Fibroblast of lung (primary cell): ENCODE measurements around the gene AGAP1.

ENCODE experiments used
- EZH2 ChIP-seq: IDR thresholded peaks from 2 replicates; pipeline ENCODE4 v1.5.1; 2012; ENCODE audit warnings: low read length, control low read depth, mild to moderate bottlenecking; ENCODE audit errors: missing control alignments
- TF ChIP-seq, protein P1 (sequence below), 2 donors: IDR thresholded peaks in 1 of 2; conservative IDR thresholded peaks in 1 of 2; 1 replicate in 1 of 2; 2 replicates in 1 of 2; pipeline ENCODE4 v1.5.1; 2011 to 2012; ENCODE audit warnings: low read length in 2 of 2, control low read depth in 1 of 2, inconsistent platforms in 1 of 2, low read depth in 1 of 2, mild to moderate bottlenecking in 1 of 2

DNA sequence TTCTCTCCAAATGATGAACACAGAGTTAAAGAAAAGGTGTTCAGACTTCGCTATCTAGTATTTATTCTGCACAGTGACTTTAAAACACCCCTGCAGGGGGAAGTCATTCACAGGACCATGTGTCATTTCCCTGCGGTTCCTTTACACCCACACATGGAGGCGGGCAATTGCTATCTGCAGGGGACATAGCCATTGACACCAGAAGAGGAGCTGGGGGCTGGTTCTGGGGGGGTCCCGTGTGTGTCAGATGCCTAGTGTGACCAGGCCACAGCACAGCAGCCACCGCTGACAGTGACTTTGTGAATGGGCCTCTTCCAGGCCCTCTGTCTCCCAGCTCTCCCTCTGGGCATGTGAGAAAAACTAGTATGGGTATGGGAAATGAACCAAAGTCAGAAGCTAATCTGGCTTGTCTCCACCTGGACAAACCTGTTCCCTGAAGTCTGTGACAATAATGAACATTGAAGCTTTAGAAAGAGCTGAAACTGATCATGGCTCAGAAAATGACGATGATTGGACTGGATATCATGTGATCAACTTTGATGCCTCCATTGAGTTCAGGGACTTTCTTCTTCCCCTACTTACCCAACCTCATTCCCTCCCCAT lies 681.8 kb downstream of the AGAP1 start:
- TF ChIP-seq, protein P1, sequence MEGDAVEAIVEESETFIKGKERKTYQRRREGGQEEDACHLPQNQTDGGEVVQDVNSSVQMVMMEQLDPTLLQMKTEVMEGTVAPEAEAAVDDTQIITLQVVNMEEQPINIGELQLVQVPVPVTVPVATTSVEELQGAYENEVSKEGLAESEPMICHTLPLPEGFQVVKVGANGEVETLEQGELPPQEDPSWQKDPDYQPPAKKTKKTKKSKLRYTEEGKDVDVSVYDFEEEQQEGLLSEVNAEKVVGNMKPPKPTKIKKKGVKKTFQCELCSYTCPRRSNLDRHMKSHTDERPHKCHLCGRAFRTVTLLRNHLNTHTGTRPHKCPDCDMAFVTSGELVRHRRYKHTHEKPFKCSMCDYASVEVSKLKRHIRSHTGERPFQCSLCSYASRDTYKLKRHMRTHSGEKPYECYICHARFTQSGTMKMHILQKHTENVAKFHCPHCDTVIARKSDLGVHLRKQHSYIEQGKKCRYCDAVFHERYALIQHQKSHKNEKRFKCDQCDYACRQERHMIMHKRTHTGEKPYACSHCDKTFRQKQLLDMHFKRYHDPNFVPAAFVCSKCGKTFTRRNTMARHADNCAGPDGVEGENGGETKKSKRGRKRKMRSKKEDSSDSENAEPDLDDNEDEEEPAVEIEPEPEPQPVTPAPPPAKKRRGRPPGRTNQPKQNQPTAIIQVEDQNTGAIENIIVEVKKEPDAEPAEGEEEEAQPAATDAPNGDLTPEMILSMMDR (conservative IDR thresholded peaks at IDR 0.05 in 1 of 2, IDR thresholded peaks at IDR 0.05 in 1 of 2; ENCODE audit: low read depth in 1 of 2, low read length in 2 of 2), result no peak
- TF ChIP-seq EZH2, result no peak
